PC-3 (cell line): ENCODE data around the gene CELF2.

ENCODE experiments used
- CTCF ChIP-seq: fragments of 300-600 bp; sonication (generic); conservative IDR thresholded peaks from 2 replicates; pipeline ENCODE4 v1.5.1; 2017; ENCODE audit warnings: antibody characterized with exemption, low read depth, mild to moderate bottlenecking, low read length
- EZH2 ChIP-seq: fragments of 300-600 bp; sonication (generic); IDR thresholded peaks from one replicate; pipeline ENCODE4 v1.6.1; 2017; ENCODE audit warnings: antibody characterized with exemption, mild to moderate bottlenecking, low read length; ENCODE audit not compliant: unreplicated experiment
- EZH2phosphoT487 ChIP-seq: fragments of 300-600 bp; sonication (generic); IDR thresholded peaks from 2 replicates; pipeline ENCODE4 v1.6.1; 2018; ENCODE audit warnings: mild to moderate bottlenecking, antibody characterized with exemption, low read length, borderline replicate concordance

- TF ChIP-seq CTCF, result no peak
- TF ChIP-seq EZH2, result no peak
- no peak for TF ChIP-seq EZH2phosphoT487
Measured at GRCh38 chr10:11319990-11320602, 302.4 kb downstream of the CELF2 start.
